GM12878 (cell line): ENCODE measurements around the gene CENPVL3. TPM values are rescaled to one million over a fixed set of nuclear protein-coding genes. Genes with fewer than 3 reads are reported as not detected.
A peak's percentile ranks its signal among the peaks of the same experiment; 100 is the strongest.
"Not testable (repeated sequence)": the region's sequence is repeated elsewhere in the genome, so short reads cannot be mapped to it uniquely, and the experiment has no call there.

Experiments used
- ATAC-seq: fragments of 200-7000 bp; cut with Tn5 transposase; 3 replicates; pipeline ENCODE4 v1.9.1; 2020; ENCODE audit warnings: mild to moderate bottlenecking, moderate library complexity
- Bru-seq: library from RNA; stranded (reverse); fragments of 400-500 nt; gene quantifications from one replicate; lab custom pipeline; 2021; lab: Mats Ljungman, UMichigan
- BruChase-seq, 2 experiments: library from RNA; stranded (reverse); fragments of 400-500 nt; gene quantifications; one replicate each; lab custom pipeline; 2021; lab: Mats Ljungman, UMichigan
- BruUV-seq: library from RNA; stranded (reverse); fragments of 400-500 nt; replicated peaks from 2 replicates; lab custom pipeline; 2021; lab: Mats Ljungman, UMichigan
- CTCF ChIA-PET: fragments of 300-600 bp; sonication (Branson Sonifier 250); formaldehyde crosslinking; extraction: SDS; loops from one replicate; lab custom pipeline; 2021; ENCODE audit warnings: inconsistent platforms; lab: Yijun Ruan, JAX
- POLR2A ChIA-PET: fragments of 350-600 bp; formaldehyde crosslinking; extraction: SDS; loops from one replicate; lab custom pipeline; 2021; ENCODE audit warnings: inconsistent platforms; lab: Charles Lee
- RAD21 ChIA-PET: fragments of 300-600 bp; sonication (Branson Sonifier 250); formaldehyde crosslinking; loops from one replicate; lab custom pipeline; 2023; ENCODE audit warnings: antibody characterized with exemption; ENCODE audit not compliant: unreplicated experiment; lab: Charles Lee
- SMC1A ChIA-PET: fragments of 300-600 bp; sonication (Branson Sonifier 250); formaldehyde crosslinking; loops from one replicate; lab custom pipeline; 2023; ENCODE audit not compliant: unreplicated experiment, uncharacterized antibody; lab: Charles Lee
- DNase-seq: peaks from one replicate; pipeline ENCODE4 v3.0.0-alpha.2; 2011; ENCODE audit warnings: low read depth, low spot score
- FAIRE-seq: peaks from 3 replicates; lab custom pipeline; 2011; peaks lifted over from hg19 to GRCh38; lab: Jason Lieb, UNC
- H2AFZ ChIP-seq: 2 replicates; pipeline ENCODE4 v1.6.0; 2011; ENCODE audit warnings: low read depth, low read length, control low read depth; ENCODE audit not compliant: control insufficient read depth
- H3K27ac ChIP-seq: 2 replicates; pipeline ENCODE4 v1.5.1; 2011; ENCODE audit warnings: control low read depth; ENCODE audit not compliant: control insufficient read depth, insufficient read depth
- H3K27me3 ChIP-seq, 2 experiments: replicated peaks in 1 of 2; 2 replicates each; pipeline versions ENCODE4 v1.6.0 to v1.6.1; 2011; ENCODE audit warnings: low read length in 1 of 2; ENCODE audit not compliant: control insufficient read depth in 2 of 2, insufficient read depth in 2 of 2
- H3K36me3 ChIP-seq, 2 experiments: 2 replicates each; pipeline ENCODE4 v1.5.1; 2011; ENCODE audit warnings: low read length in 1 of 2; ENCODE audit not compliant: control insufficient read depth in 2 of 2, insufficient read depth in 2 of 2
- H3K4me1 ChIP-seq: 2 replicates; pipeline ENCODE4 v1.6.1; 2011; ENCODE audit warnings: mild to moderate bottlenecking, low read length, moderate library complexity, mixed read lengths; ENCODE audit not compliant: control insufficient read depth, insufficient read depth
- H3K4me2 ChIP-seq: 2 replicates; pipeline ENCODE4 v1.6.0; 2011; ENCODE audit warnings: control low read depth; ENCODE audit not compliant: control insufficient read depth, insufficient read depth
- H3K4me3 ChIP-seq: fragments of 200-600 bp; sonication (generic); 2 replicates; pipeline ENCODE4 v1.5.1; 2016
- H3K79me2 ChIP-seq: 2 replicates; pipeline ENCODE4 v1.6.0; 2011; ENCODE audit warnings: low read length; ENCODE audit not compliant: control insufficient read depth, insufficient read depth
- H3K9ac ChIP-seq: 2 replicates; pipeline ENCODE4 v1.8.0; 2011; ENCODE audit warnings: low read length, control low read depth, mixed read lengths; ENCODE audit not compliant: control insufficient read depth, insufficient read depth
- H3K9me3 ChIP-seq: replicated peaks from 3 replicates; pipeline ENCODE4 v1.5.1; 2011; ENCODE audit warnings: mild to moderate bottlenecking, low read length; ENCODE audit not compliant: control insufficient read depth, insufficient read depth
- H4K20me1 ChIP-seq: 2 replicates; pipeline ENCODE4 v1.6.0; 2011; ENCODE audit not compliant: control insufficient read depth, insufficient read depth
- MTA3 ChIP-seq: IDR thresholded peaks from 2 replicates; pipeline ENCODE4 v1.6.1; 2012; ENCODE audit warnings: low read length, inconsistent platforms, borderline replicate concordance
- NR2C1 ChIP-seq: fragments of 450-650 bp; IDR thresholded peaks from 2 replicates; pipeline ENCODE4 v1.6.1; 2017; ENCODE audit warnings: antibody characterized with exemption, mild to moderate bottlenecking, moderate library complexity
- whole genome bisulfite sequencing: methylation state at CpG from one replicate; pipeline ENCODE4 v1.1.6; 2016; ENCODE audit warnings: low lambda C conversion rate; ENCODE audit not compliant: insufficient replicate concordance, insufficient coverage; ENCODE audit errors: missing lambda C conversion rate; 5-methylcytosine and 5-hydroxymethylcytosine counted together
- in situ Hi-C: fragments of 300-500 bp; cut with MboI; formaldehyde crosslinking; loops from 9 replicates; pipeline ENCODE4 v1.14.3; 2018; ENCODE audit warnings: mixed read lengths
- intact Hi-C: fragments of 100-400 bp; cut with micrococcal nuclease; formaldehyde crosslinking; loops from one replicate; pipeline ENCODE4 v1.14.2; 2022; ENCODE audit not compliant: unreplicated experiment
- long read RNA-seq, 2 experiments: library from polyadenylated mRNA; unstranded; transcript quantifications; one replicate each; pipeline ENCODE4 v2.0.0, GENCODE V29; 2019 to 2020
- polyA minus RNA-seq, 3 experiments: library from RNA; depleted of rRNA, polyadenylated mRNA; stranded (reverse); fragments of >200 nt; gene quantifications; 2 replicates each; pipeline ENCODE4 v1.2.3, GENCODE V29; 2011
- polyA plus RNA-seq, 11 experiments: library from polyadenylated mRNA; depleted of rRNA in 4 of 11; unstranded in 6 of 11; stranded (reverse) in 5 of 11; fragments of >200 nt; fragmentation: Nextera tagmentation in 4 of 11; fragmentation: Illumina TruSeq in 1 of 11; extraction: Ambion mirVana in 4 of 11; extraction: Trizol in 1 of 11; gene quantifications; 1 replicate in 1 of 11; 2 replicates in 10 of 11; pipeline versions ENCODE4 v1.2.1 to v1.2.3, GENCODE V29; 2011 to 2016; ENCODE audit warnings: inconsistent platforms in 2 of 11, missing spikeins in 2 of 11, low read depth in 1 of 11
- total RNA-seq, 4 experiments: library from RNA; depleted of rRNA in 3 of 4; stranded (reverse); fragments of >200 nt in 3 of 4; fragmentation: Illumina TruSeq in 1 of 4; extraction: Trizol in 1 of 4; gene quantifications; 2 replicates each; pipeline versions ENCODE4 v1.2.1 to v1.2.3, GENCODE V29; 2013 to 2021
- TF ChIP-seq, protein P1 (sequence below), 3 experiments: IDR thresholded peaks in 2 of 3; conservative IDR thresholded peaks in 1 of 3; 2 replicates each; pipeline ENCODE4 v1.5.1; 2011; ENCODE audit warnings: low read depth in 3 of 3, low read length in 3 of 3, mild to moderate bottlenecking in 3 of 3, control low read depth in 2 of 3, moderate library complexity in 2 of 3, inconsistent platforms in 1 of 3, mixed read lengths in 1 of 3; ENCODE audit not compliant: control insufficient read depth in 2 of 3, insufficient read depth in 1 of 3; ENCODE audit errors: extremely low read depth in 1 of 3
- TF ChIP-seq, protein P2 (sequence below): IDR thresholded peaks from 2 replicates; pipeline ENCODE4 v1.6.1; 2011; ENCODE audit warnings: mild to moderate bottlenecking, low read depth, low read length, moderate library complexity; ENCODE audit not compliant: insufficient replicate concordance

Gene CENPVL3
- not detected in 2 replicates for total RNA-seq (2013; cell fraction: nucleolus; rRNA removed)
- total RNA-seq (2014; rRNA removed) (not detected in 2 replicates), total RNA-seq (2014; rRNA removed; fragmentation: Illumina TruSeq; extraction: Trizol) (not detected in 2 replicates), total RNA-seq (2021) (not detected in 2 replicates), polyA plus RNA-seq (2011; rRNA removed) (not detected in 2 replicates), polyA plus RNA-seq (2014; fragmentation: Illumina TruSeq; extraction: Trizol) (not detected in 2 replicates), polyA plus RNA-seq (2014; fragmentation: Nextera tagmentation; extraction: Ambion mirVana) (not detected), polyA plus RNA-seq (2014; rRNA removed) (not detected in 2 replicates), polyA plus RNA-seq (2016; fragmentation: Nextera tagmentation; extraction: Ambion mirVana) (not detected), polyA minus RNA-seq (2011; rRNA and poly(A)+ RNA removed) (not detected in 2 replicates), Bru-seq, nascent RNA (percentile 17 among the genes with signal in this experiment), BruChase-seq, experiment 1, labeled RNA remaining after a 6-hour chase (percentile 20 among the genes with signal in this experiment), BruChase-seq, experiment 2, labeled RNA remaining after a 2-hour chase (not detected)
- polyA plus RNA-seq (2011; ENCODE audit: low read depth): not detected
- polyA plus RNA-seq (2011; cell fraction: cytosol; rRNA removed): not detected in 2 replicates
- polyA plus RNA-seq (2011; cell fraction: nucleus; rRNA removed): not detected in 2 replicates
- not detected in 2 replicates for polyA plus RNA-seq (2012)
- not detected in 2 replicates for polyA minus RNA-seq (2011; cell fraction: cytosol; rRNA and poly(A)+ RNA removed)
- not detected in 2 replicates for polyA minus RNA-seq (2011; cell fraction: nucleus; rRNA and poly(A)+ RNA removed)
- long read RNA-seq, experiment 1: 0 reads
- long read RNA-seq, experiment 2: 0 reads

DNA sequence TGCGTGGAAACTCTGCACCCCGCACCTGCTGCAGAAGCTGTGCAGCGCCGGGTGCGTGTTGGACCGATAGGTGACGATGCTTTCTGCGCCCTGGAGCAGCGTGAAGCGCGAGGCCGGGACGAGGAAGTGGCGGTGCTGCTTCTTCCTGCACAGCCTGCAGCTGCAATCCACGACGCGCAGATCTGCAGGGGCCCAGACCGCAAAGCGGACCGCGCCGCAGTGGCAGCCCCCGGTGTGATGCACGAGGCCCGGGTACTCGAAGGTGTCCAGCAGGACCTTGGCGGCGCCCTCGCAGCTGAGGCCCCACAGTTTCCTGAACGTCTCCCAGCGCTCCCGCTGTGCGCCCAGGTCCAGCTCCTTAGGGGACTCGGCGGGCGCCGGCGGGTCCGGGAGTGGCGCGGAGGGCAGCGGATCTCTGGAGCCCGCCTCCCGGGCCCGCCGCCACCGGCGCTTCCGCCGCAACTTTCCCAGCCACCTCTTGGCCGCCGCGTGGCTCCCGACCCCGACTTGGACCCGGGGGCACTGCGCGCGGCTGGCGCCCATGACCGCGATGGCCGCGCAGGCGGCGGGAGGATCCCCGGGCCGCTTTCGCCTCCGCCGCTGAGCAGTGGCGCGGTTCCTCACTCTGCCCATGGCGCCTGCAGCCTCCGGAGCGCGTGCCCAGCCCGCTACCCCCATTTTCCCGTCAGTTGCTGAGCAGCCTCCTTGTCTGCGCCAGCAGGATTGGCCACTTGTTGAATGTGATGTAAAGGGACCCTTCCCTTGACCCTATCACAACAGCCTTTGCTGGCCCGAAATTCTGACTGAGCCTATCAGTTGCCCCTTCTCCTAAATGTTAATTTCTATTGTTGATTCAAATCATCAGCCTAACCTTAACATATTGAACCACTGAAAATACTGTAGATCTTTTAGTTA lies at the start of gene CENPVL3:
Gene CENPVL3 (minus strand): TSS at position 672 of the 915 bp plus-strand sequence. CDS start 39 bp downstream, at position 633.
- H3K4me1 ChIP-seq, DNase-seq, H3K9me3 ChIP-seq, H3K9ac ChIP-seq, H4K20me1 ChIP-seq, intact Hi-C loops, FAIRE-seq, H2AFZ ChIP-seq, H3K79me2 ChIP-seq, H3K4me2 ChIP-seq, H3K27ac ChIP-seq, H3K36me3 ChIP-seq, RAD21 ChIA-PET, H3K4me3 ChIP-seq, H3K27me3 ChIP-seq, POLR2A ChIA-PET, ATAC-seq, BruUV-seq, SMC1A ChIA-PET: not testable (repeated sequence)
- in situ Hi-C loops: loop anchor here (10.0 kb wide), 1 partner anchor 646 kb away; no protein-coding TSS in a partner anchor
- CTCF ChIA-PET: interaction anchor here (0.8 kb wide), 1 partner anchor 13 kb away, joined by 3 read pairs; no protein-coding TSS in a partner anchor
- WGBS: 69% methylated on average over 26 of the region's 81 CpGs

DNA sequence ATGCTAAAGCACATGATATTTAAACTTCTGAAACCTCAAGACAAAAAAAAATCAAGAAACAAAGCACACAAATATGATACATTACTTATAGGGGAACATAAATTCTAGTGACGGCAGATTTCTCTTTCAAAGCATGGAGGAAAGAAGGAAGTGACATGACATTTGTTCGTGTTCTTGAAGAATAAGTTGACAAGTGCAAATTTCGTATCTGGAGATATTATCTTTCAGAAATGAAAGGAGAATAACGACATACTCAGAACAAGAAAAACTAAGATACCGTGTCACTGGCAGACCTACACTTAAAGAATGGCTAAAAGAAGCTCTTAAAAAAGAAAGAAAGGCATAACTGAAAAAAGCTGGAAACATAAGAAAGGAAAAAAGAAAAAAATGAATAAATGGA lies 47.3 kb upstream of the CENPVL3 start:
- H3K79me2 ChIP-seq: no peaks in the 10 kb centered on the region
- intact Hi-C loops: no loop called here
- FAIRE-seq: no peak
- H3K36me3 ChIP-seq: no peaks in the 10 kb centered on the region
- no peak overlapping the region for H3K27ac ChIP-seq
- SMC1A ChIA-PET: no interaction called here
- H3K27me3 ChIP-seq: no peaks in the 10 kb centered on the region
- CTCF ChIA-PET: no interaction called here
- no peak overlapping the region for H2AFZ ChIP-seq
- no peak for DNase-seq
- no peaks in the 10 kb centered on the region for H3K4me1 ChIP-seq
- in situ Hi-C loops: no loop called here
- H3K4me2 ChIP-seq: no peak overlapping the region
- POLR2A ChIA-PET: no interaction called here
- no peaks in the 10 kb centered on the region for H3K9me3 ChIP-seq
- ATAC-seq: no peak
- no peak overlapping the region for H3K4me3 ChIP-seq
- no peaks in the 10 kb centered on the region for H4K20me1 ChIP-seq
- BruUV-seq: no TSS peak
- no peak overlapping the region for H3K9ac ChIP-seq
- RAD21 ChIA-PET: no interaction called here
- WGBS: 10% methylated on average over 5 of the region's 5 CpGs
- TF ChIP-seq, protein P1, sequence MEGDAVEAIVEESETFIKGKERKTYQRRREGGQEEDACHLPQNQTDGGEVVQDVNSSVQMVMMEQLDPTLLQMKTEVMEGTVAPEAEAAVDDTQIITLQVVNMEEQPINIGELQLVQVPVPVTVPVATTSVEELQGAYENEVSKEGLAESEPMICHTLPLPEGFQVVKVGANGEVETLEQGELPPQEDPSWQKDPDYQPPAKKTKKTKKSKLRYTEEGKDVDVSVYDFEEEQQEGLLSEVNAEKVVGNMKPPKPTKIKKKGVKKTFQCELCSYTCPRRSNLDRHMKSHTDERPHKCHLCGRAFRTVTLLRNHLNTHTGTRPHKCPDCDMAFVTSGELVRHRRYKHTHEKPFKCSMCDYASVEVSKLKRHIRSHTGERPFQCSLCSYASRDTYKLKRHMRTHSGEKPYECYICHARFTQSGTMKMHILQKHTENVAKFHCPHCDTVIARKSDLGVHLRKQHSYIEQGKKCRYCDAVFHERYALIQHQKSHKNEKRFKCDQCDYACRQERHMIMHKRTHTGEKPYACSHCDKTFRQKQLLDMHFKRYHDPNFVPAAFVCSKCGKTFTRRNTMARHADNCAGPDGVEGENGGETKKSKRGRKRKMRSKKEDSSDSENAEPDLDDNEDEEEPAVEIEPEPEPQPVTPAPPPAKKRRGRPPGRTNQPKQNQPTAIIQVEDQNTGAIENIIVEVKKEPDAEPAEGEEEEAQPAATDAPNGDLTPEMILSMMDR (IDR thresholded peaks at IDR 0.05 in 2 of 3, conservative IDR thresholded peaks at IDR 0.05 in 1 of 3; ENCODE audit: control insufficient read depth in 2 of 3, extremely low read depth in 1 of 3, insufficient read depth in 1 of 3, low read depth in 3 of 3, low read length in 3 of 3): no peak
- TF ChIP-seq, protein P2, sequence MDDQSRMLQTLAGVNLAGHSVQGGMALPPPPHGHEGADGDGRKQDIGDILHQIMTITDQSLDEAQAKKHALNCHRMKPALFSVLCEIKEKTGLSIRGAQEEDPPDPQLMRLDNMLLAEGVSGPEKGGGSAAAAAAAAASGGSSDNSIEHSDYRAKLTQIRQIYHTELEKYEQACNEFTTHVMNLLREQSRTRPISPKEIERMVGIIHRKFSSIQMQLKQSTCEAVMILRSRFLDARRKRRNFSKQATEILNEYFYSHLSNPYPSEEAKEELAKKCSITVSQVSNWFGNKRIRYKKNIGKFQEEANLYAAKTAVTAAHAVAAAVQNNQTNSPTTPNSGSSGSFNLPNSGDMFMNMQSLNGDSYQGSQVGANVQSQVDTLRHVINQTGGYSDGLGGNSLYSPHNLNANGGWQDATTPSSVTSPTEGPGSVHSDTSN: no peak
- TF ChIP-seq NR2C1 (no peak), MTA3 (no peak)
